ENCODE results near the gene PIP4P1. TPM values are rescaled to one million over a fixed set of nuclear protein-coding genes. Genes with fewer than 3 reads are reported as not detected.
A peak's percentile ranks its signal among the peaks of the same experiment; 100 is the strongest.

The PIP4P1 gene
- total and polyA plus RNA-seq, 2 of the 13 experiments (the other 11 are each of a cell fraction or from before 2014, with no cell fraction given) = 33.4 to 47.0 TPM

GRCh38 chr14:20469242-20469889 is 8.1 kb upstream of the PIP4P1 start, which contains the start of gene PNP (continued):
- TF ChIP-seq ZNF281 (CRISPR knock-in tag; IDR thresholded peaks at IDR 0.05; ENCODE audit: borderline replicate concordance) (no peak), SP2 (CRISPR knock-in tag; IDR thresholded peaks at IDR 0.05) (peak; percentile 35; the same call in 1 of the 2 replicates), REPIN1 (CRISPR knock-in tag; IDR thresholded peaks at IDR 0.05; ENCODE audit: borderline replicate concordance, low read depth) (peak; percentile 75), ZNF768 (CRISPR knock-in tag; IDR thresholded peaks at IDR 0.05) (peak; percentile 86), NFAT5 (CRISPR knock-in tag; IDR thresholded peaks at IDR 0.05) (no peak), ONECUT2 (CRISPR knock-in tag; IDR thresholded peaks at IDR 0.05) (no peak), ZNF12 (CRISPR knock-in tag; IDR thresholded peaks at IDR 0.05) (peak; percentile 62; the same call in 1 of the 2 replicates), TOPORS (CRISPR knock-in tag; IDR thresholded peaks at IDR 0.05) (0 out of 2 replicates have a peak, but pooled peaks have one; percentile 57), TRIM24 (CRISPR knock-in tag; IDR thresholded peaks at IDR 0.05) (no peak), ZNF451 (CRISPR knock-in tag; IDR thresholded peaks at IDR 0.05) (no peak; the same call in none of the 2 replicates), TFDP2 (CRISPR knock-in tag; IDR thresholded peaks at IDR 0.05) (peak; percentile 57), NRL (CRISPR knock-in tag; IDR thresholded peaks at IDR 0.05; ENCODE audit: borderline replicate concordance) (peak; percentile 99), IKZF4 (CRISPR knock-in tag; IDR thresholded peaks at IDR 0.05; ENCODE audit: borderline replicate concordance, low read depth, not compliant biosample characterization) (peak; percentile 82), RBFOX2 (IDR thresholded peaks at IDR 0.05; ENCODE audit: low read depth, low read length) (peak; percentile 91), ZZZ3 (CRISPR knock-in tag; IDR thresholded peaks at IDR 0.05; ENCODE audit: borderline replicate concordance) (peak; percentile 76; the same call in 1 of the 2 replicates), ZNF776 (CRISPR knock-in tag; IDR thresholded peaks at IDR 0.05) (peak; percentile 86; the same call in 1 of the 2 replicates), SRY (CRISPR knock-in tag; IDR thresholded peaks at IDR 0.05) (peak; percentile 93; the same call in 1 of the 2 replicates), PAWR (CRISPR knock-in tag; IDR thresholded peaks at IDR 0.05; ENCODE audit: borderline replicate concordance) (no peak), FOSL1 (CRISPR knock-in tag; IDR thresholded peaks at IDR 0.05; ENCODE audit: borderline replicate concordance) (no peak)
